Thyroid gland (tissue), 4 donors: ENCODE data around the gene NCF2.

Experiments
- POLR2A ChIP-seq, 2 donors: fragments of 450-650 bp; IDR thresholded peaks; one replicate each; pipeline ENCODE4 v1.6.1; 2017; ENCODE audit warnings: antibody characterized with exemption in 2 of 2, mild to moderate bottlenecking in 2 of 2, moderate library complexity in 1 of 2
- TF ChIP-seq, protein P1 (sequence below), 6 experiments: fragments of 200-600 bp in 3 of 6; fragments of 450-650 bp in 3 of 6; sonication (generic) in 3 of 6; IDR thresholded peaks; one replicate each; pipeline ENCODE4 v1.5.1; 2016 to 2019; ENCODE audit warnings: antibody characterized with exemption in 6 of 6, mild to moderate bottlenecking in 2 of 6, inconsistent platforms in 1 of 6, moderate library complexity in 1 of 6

DNA sequence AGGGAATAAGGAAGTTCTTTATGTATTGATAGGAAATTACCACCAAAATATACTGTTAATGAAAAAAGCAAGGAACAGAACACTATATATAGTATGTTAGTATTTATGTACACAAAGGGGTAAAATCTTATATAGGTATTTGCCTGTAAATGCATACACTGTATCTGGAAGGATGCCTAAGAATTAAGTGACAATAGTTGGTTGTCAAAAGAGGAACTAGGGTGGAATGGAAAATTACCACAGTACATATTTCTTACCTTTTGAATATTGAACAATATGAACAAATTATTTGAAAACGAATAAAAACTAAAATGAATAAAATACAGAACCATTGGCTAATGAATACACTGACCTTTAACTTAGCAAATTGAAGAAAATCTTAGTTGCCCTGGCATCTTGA is 31.8 kb upstream of the NCF2 start:
- TF ChIP-seq, protein P1, sequence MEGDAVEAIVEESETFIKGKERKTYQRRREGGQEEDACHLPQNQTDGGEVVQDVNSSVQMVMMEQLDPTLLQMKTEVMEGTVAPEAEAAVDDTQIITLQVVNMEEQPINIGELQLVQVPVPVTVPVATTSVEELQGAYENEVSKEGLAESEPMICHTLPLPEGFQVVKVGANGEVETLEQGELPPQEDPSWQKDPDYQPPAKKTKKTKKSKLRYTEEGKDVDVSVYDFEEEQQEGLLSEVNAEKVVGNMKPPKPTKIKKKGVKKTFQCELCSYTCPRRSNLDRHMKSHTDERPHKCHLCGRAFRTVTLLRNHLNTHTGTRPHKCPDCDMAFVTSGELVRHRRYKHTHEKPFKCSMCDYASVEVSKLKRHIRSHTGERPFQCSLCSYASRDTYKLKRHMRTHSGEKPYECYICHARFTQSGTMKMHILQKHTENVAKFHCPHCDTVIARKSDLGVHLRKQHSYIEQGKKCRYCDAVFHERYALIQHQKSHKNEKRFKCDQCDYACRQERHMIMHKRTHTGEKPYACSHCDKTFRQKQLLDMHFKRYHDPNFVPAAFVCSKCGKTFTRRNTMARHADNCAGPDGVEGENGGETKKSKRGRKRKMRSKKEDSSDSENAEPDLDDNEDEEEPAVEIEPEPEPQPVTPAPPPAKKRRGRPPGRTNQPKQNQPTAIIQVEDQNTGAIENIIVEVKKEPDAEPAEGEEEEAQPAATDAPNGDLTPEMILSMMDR (IDR thresholded peaks at IDR 0.05), result no peak
- no peak for TF ChIP-seq POLR2A (IDR thresholded peaks at IDR 0.05)
